H1 (cell line): Measurements from ENCODE around the gene COL11A2. TPM values are rescaled to one million over a fixed set of nuclear protein-coding genes. Genes with fewer than 3 reads are reported as not detected.

Experiments used
- CTCF ChIA-PET: fragments of 300-600 bp; sonication (Branson Sonifier 250); formaldehyde crosslinking; loops from one replicate; lab custom pipeline; 2021; ENCODE audit not compliant: partially characterized antibody; lab: Charles Lee
- POLR2A ChIA-PET: fragments of 300-600 bp; sonication (Branson Sonifier 250); formaldehyde crosslinking; loops from one replicate; lab custom pipeline; 2021; ENCODE audit warnings: inconsistent platforms; ENCODE audit not compliant: partially characterized antibody; lab: Charles Lee
- DNase-seq, 2 experiments: peaks; one replicate each; pipeline versions ENCODE4 v3.0.0 to v3.0.0-alpha.2; 2010 to 2022; ENCODE audit warnings: low spot score in 2 of 2, low read depth in 1 of 2, mixed read lengths in 1 of 2
- FAIRE-seq: peaks from 2 replicates; lab custom pipeline; 2011; peaks lifted over from hg19 to GRCh38; lab: Jason Lieb, UNC
- H2AFZ ChIP-seq: 2 replicates; pipeline ENCODE4 v1.8.1; 2012; ENCODE audit warnings: low read length, inconsistent platforms
- H2AK5ac ChIP-seq: 2 replicates; pipeline ENCODE4 v1.6.1; 2013; ENCODE audit warnings: low read depth, low read length
- H2BK120ac ChIP-seq: replicated peaks from 2 replicates; pipeline ENCODE3; 2013; ENCODE audit warnings: low read depth, low read length, inconsistent platforms
- H2BK12ac ChIP-seq: 2 replicates; pipeline ENCODE4 v1.6.1; 2013; ENCODE audit warnings: low read depth, low read length
- H2BK15ac ChIP-seq: 2 replicates; pipeline ENCODE4 v1.6.1; 2013; ENCODE audit warnings: low read length
- H2BK20ac ChIP-seq: 2 replicates; pipeline ENCODE4 v1.6.1; 2013; ENCODE audit warnings: low read length
- H2BK5ac ChIP-seq: 2 replicates; pipeline ENCODE4 v1.6.1; 2013; ENCODE audit warnings: low read depth, low read length
- H3K14ac ChIP-seq: 2 replicates; pipeline ENCODE4 v1.6.1; 2013; ENCODE audit warnings: inconsistent platforms; ENCODE audit not compliant: insufficient read length
- H3K18ac ChIP-seq: 2 replicates; pipeline ENCODE4 v1.6.1; 2013; ENCODE audit warnings: low read length; ENCODE audit errors: extremely low read depth
- H3K23ac ChIP-seq: 2 replicates; pipeline ENCODE4 v1.6.1; 2013; ENCODE audit warnings: inconsistent platforms; ENCODE audit not compliant: insufficient read length
- H3K23me2 ChIP-seq: 2 replicates; pipeline ENCODE4 v1.6.1; 2013; ENCODE audit warnings: low read depth, low read length
- H3K27ac ChIP-seq: 2 replicates; pipeline ENCODE4 v1.6.1; 2011; ENCODE audit warnings: low read depth, low read length, inconsistent platforms
- H3K27me3 ChIP-seq, 4 experiments: replicated peaks in 1 of 4; 1 replicate in 1 of 4; 2 replicates in 3 of 4; pipeline versions ENCODE4 v1.6.1 to v1.8.1; 2011 to 2013; ENCODE audit warnings: low read length in 3 of 4, mild to moderate bottlenecking in 3 of 4, inconsistent platforms in 2 of 4, mixed read lengths in 2 of 4, moderate library complexity in 1 of 4; ENCODE audit not compliant: control insufficient read depth in 3 of 4, insufficient read depth in 3 of 4; ENCODE audit errors: extremely low read depth in 1 of 4
- H3K36me3 ChIP-seq, 4 experiments: 2 replicates each; pipeline versions ENCODE4 v1.6.1 to v1.8.1; 2011 to 2013; ENCODE audit warnings: mild to moderate bottlenecking in 4 of 4, low read length in 3 of 4, moderate library complexity in 2 of 4, control low read depth in 1 of 4, inconsistent platforms in 1 of 4; ENCODE audit not compliant: insufficient read depth in 4 of 4, control insufficient read depth in 2 of 4
- H3K4ac ChIP-seq: replicated peaks from 2 replicates; pipeline ENCODE3; 2013; ENCODE audit warnings: low read length, low read depth, mixed read lengths, inconsistent platforms; ENCODE audit not compliant: insufficient read length
- H3K4me1 ChIP-seq, 4 experiments: replicated peaks in 1 of 4; 1 replicate in 1 of 4; 2 replicates in 3 of 4; pipeline versions ENCODE4 v1.6.1 to v1.8.1; 2011 to 2013; ENCODE audit warnings: low read length in 3 of 4, inconsistent platforms in 2 of 4, mixed read lengths in 1 of 4; ENCODE audit not compliant: insufficient read depth in 4 of 4, control insufficient read depth in 3 of 4
- H3K4me2 ChIP-seq, 2 experiments: 2 replicates each; pipeline versions ENCODE4 v1.6.1 to v1.8.1; 2011 to 2013; ENCODE audit warnings: low read depth in 2 of 2, low read length in 2 of 2, control low read depth in 1 of 2, inconsistent platforms in 1 of 2, mild to moderate bottlenecking in 1 of 2; ENCODE audit not compliant: insufficient read depth in 1 of 2
- H3K4me3 ChIP-seq, 4 experiments: fragments of 200-600, 300-600 bp in 1 of 4; sonication (generic), shearing (Covaris generic), sonication (Bioruptor Twin) in 1 of 4; 2 replicates each; pipeline versions ENCODE4 v1.5.1 to v1.8.1; 2011 to 2016; ENCODE audit warnings: low read length in 4 of 4, low read depth in 3 of 4, control low read depth in 2 of 4, inconsistent platforms in 2 of 4, mild to moderate bottlenecking in 2 of 4, mixed read lengths in 1 of 4, moderate library complexity in 1 of 4; ENCODE audit not compliant: insufficient read depth in 2 of 4; ENCODE audit errors: extremely low read depth in 1 of 4
- H3K56ac ChIP-seq: replicated peaks from 2 replicates; pipeline ENCODE3; 2013; ENCODE audit warnings: low read depth, mild to moderate bottlenecking, mixed read lengths, low read length, inconsistent platforms; ENCODE audit not compliant: insufficient read length
- H3K79me1 ChIP-seq: 2 replicates; pipeline ENCODE4 v1.6.1; 2013; ENCODE audit warnings: low read depth, low read length, control low read depth
- H3K79me2 ChIP-seq, 2 experiments: 2 replicates each; pipeline versions ENCODE4 v1.6.1 to v1.8.1; 2012 to 2013; ENCODE audit warnings: low read length in 2 of 2, mild to moderate bottlenecking in 2 of 2, inconsistent platforms in 1 of 2; ENCODE audit not compliant: insufficient read depth in 2 of 2, control insufficient read depth in 1 of 2
- H3K9ac ChIP-seq, 4 experiments: replicated peaks in 1 of 4; 1 replicate in 1 of 4; 2 replicates in 3 of 4; pipeline versions ENCODE4 v1.6.1 to v1.8.1; 2011 to 2013; ENCODE audit warnings: low read depth in 3 of 4, low read length in 3 of 4, control low read depth in 2 of 4, mild to moderate bottlenecking in 2 of 4, moderate library complexity in 2 of 4, inconsistent platforms in 1 of 4; ENCODE audit errors: extremely low read depth in 1 of 4
- H3K9me3 ChIP-seq, 2 experiments: 2 replicates each; pipeline versions ENCODE4 v1.6.1 to v1.8.1; 2012 to 2013; ENCODE audit warnings: mild to moderate bottlenecking in 2 of 2, moderate library complexity in 2 of 2, control low read depth in 1 of 2, inconsistent platforms in 1 of 2, low read depth in 1 of 2, low read length in 1 of 2, mixed read lengths in 1 of 2; ENCODE audit not compliant: insufficient read depth in 2 of 2
- H4K20me1 ChIP-seq, 2 experiments: replicated peaks in 1 of 2; 2 replicates each; pipeline versions ENCODE3 to v1.8.1; 2011 to 2013; ENCODE audit warnings: inconsistent platforms in 2 of 2, low read length in 2 of 2, mild to moderate bottlenecking in 1 of 2; ENCODE audit not compliant: insufficient read depth in 2 of 2, control insufficient read depth in 1 of 2
- H4K5ac ChIP-seq: 2 replicates; pipeline ENCODE4 v1.6.1; 2013; ENCODE audit warnings: low read length, low read depth, mixed read lengths, inconsistent platforms; ENCODE audit not compliant: insufficient read length
- H4K8ac ChIP-seq: 2 replicates; pipeline ENCODE4 v1.8.0; 2013; ENCODE audit warnings: mild to moderate bottlenecking, moderate library complexity, low read length, inconsistent platforms; ENCODE audit not compliant: insufficient read depth; ENCODE audit errors: extremely low read depth
- H4K91ac ChIP-seq: replicated peaks from 2 replicates; pipeline ENCODE3; 2013; ENCODE audit warnings: low read length, mixed read lengths, inconsistent platforms; ENCODE audit not compliant: insufficient read length
- BACH1 ChIP-seq: IDR thresholded peaks from 2 replicates; pipeline ENCODE4 v1.6.1; 2012; ENCODE audit warnings: low read length, improper control_type of control experiment
- CREB1 ChIP-seq: IDR thresholded peaks from 2 replicates; pipeline ENCODE4 v1.6.1; 2012; ENCODE audit warnings: inconsistent platforms
- GTF2F1 ChIP-seq: IDR thresholded peaks from 2 replicates; pipeline ENCODE4 v1.6.1; 2012; ENCODE audit warnings: low read depth, low read length, improper control_type of control experiment, borderline replicate concordance
- HDAC6 ChIP-seq: IDR thresholded peaks from one replicate; pipeline ENCODE4 v1.7.1; 2012; ENCODE audit warnings: low read depth, mild to moderate bottlenecking, inconsistent platforms, low read length, moderate library complexity
- JUND ChIP-seq: IDR thresholded peaks from 2 replicates; pipeline ENCODE4 v1.6.1; 2011; ENCODE audit warnings: mild to moderate bottlenecking, improper control_type of control experiment, low read length
- RNF2 ChIP-seq: fragments of 200-900, 300-1000 bp; sonication (generic); IDR thresholded peaks from 2 replicates; pipeline ENCODE4 v1.7.1; 2016; ENCODE audit warnings: borderline replicate concordance, low read depth, mild to moderate bottlenecking, antibody characterized with exemption, low read length; ENCODE audit not compliant: poor library complexity, severe bottlenecking; ENCODE audit errors: missing control alignments
- SIX5 ChIP-seq: IDR thresholded peaks from 2 replicates; pipeline ENCODE4 v1.6.1; 2011; ENCODE audit warnings: mild to moderate bottlenecking, low read depth, low read length
- SP1 ChIP-seq: IDR thresholded peaks from 2 replicates; pipeline ENCODE4 v1.6.1; 2011; ENCODE audit warnings: low read depth, low read length
- TAF1 ChIP-seq: IDR thresholded peaks from 2 replicates; pipeline ENCODE4 v1.6.1; 2011; ENCODE audit warnings: mild to moderate bottlenecking, low read depth, low read length
- WGBS, 2 experiments: shearing (Covaris generic) in 1 of 2; methylation state at CpG; one replicate each; pipeline versions ENCODE4 v1.1.6 to v1.1.7; 2013 to 2015; ENCODE audit warnings: low lambda C conversion rate in 2 of 2, mixed read lengths in 2 of 2, inconsistent platforms in 1 of 2, low coverage in 1 of 2, missing lambda C conversion rate in 1 of 2; ENCODE audit not compliant: insufficient replicate concordance in 2 of 2, insufficient coverage in 1 of 2, insufficient read length in 1 of 2; ENCODE audit errors: extremely low coverage in 1 of 2, missing lambda C conversion rate in 1 of 2; 5-methylcytosine and 5-hydroxymethylcytosine counted together
- polyA plus RNA-seq, 7 experiments: library from polyadenylated mRNA; depleted of rRNA in 3 of 7; stranded (reverse) in 5 of 7; unstranded in 2 of 7; fragments of >200 nt in 5 of 7; fragments of 200-250 nt in 2 of 7; gene quantifications; 1 replicate in 5 of 7; 2 replicates in 1 of 7; 4 replicates in 1 of 7; pipeline versions ENCODE4 v1.2.1 to v1.2.3, GENCODE V29; 2011 to 2013; ENCODE audit warnings: missing spikeins in 2 of 7, mixed read lengths in 2 of 7
- total RNA-seq: library from RNA; stranded (reverse); fragmentation: NEBNext Ultra II Directional; extraction: Animal tissue kit (Norgen Biotek cat#: 25700); gene quantifications from 2 replicates; pipeline ENCODE4 v1.2.1, GENCODE V29; 2021

The COL11A2 gene
- total and polyA plus RNA-seq, 2 of the 8 experiments (the other 6 are each of a cell fraction or from before 2014, with no cell fraction given), result 2.8 to 3.8 TPM

DNA sequence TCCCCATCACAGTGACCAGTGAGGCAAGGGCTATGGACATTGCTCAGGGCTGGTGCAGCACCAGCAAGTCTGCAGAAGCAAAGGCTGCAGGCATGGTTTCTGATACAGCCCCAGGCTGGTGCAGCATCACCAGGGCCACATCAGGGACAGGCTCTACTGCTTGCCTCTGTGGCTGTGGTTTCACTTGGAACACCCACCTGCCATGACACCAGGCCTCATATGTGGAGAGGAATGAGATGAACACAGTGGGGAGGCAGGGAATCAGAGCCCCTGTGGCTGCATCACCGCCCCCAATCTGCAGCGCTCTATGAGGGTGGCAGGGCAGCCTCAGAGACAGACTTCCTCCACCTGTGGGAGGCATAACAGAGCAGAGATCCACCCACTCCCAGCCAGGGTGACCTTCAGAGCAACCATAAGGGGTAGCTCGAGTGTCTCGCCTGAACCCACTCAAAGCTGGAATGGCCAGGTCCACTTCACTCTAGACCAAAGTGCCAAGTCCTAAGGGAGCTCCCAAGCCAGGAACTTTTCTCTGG, 23.9 kb upstream of the COL11A2 start:
- no peak overlapping the region for H2BK5ac ChIP-seq
- no peak overlapping the region for H3K4me2 ChIP-seq
- no peak overlapping the region for H3K4me3 ChIP-seq
- H4K20me1 ChIP-seq, result peaks cover 2 to 6% of the 10 kb centered on the region in 2 experiments
- FAIRE-seq (no peak), DNase-seq (no peak)
- H4K5ac ChIP-seq, result no peak overlapping the region
- H2BK20ac ChIP-seq, result no peak overlapping the region
- H3K36me3 ChIP-seq, result peaks cover 0 to 2% (median 0%) of the 10 kb centered on the region in 4 experiments; a peak in 1 of 8 replicates
- no peak overlapping the region for H4K91ac ChIP-seq
- no peak overlapping the region for H2BK15ac ChIP-seq
- no peak overlapping the region for H3K56ac ChIP-seq
- H3K9ac ChIP-seq, result no peak overlapping the region
- ChIA-PET POLR2A (interaction anchor here (1.1 kb wide), 1 partner anchor 32 kb away, joined by 3 read pairs; no protein-coding TSS in a partner anchor), CTCF (interaction anchor here (0.6 to 2.3 kb wide), 5 partner anchors 11 to 30 kb away, joined by 3 to 6 read pairs (median 3); partner anchors contain the start of gene HSD17B8)
- no peak overlapping the region for H3K14ac ChIP-seq
- 94% methylated on average over 4 of the region's 4 CpGs; no CpG with 5 or more reads in 1 of the 2 experiments for WGBS, 2 experiments
- no peak overlapping the region for H2AK5ac ChIP-seq
- no peak overlapping the region for H3K18ac ChIP-seq
- H3K23me2 ChIP-seq, result peaks cover 11% of the 10 kb centered on the region; the same call in 1 of the 2 replicates
- H3K4me1 ChIP-seq, result peaks cover 0 to 11% (median 3%) of the 10 kb centered on the region in 4 experiments; a peak in 6 of 7 replicates
- no peak overlapping the region for H3K27ac ChIP-seq
- no peak overlapping the region for H2BK12ac ChIP-seq
- H3K4ac ChIP-seq, result no peak overlapping the region
- H4K8ac ChIP-seq, result no peak overlapping the region
- H3K9me3 ChIP-seq, result no peaks in the 10 kb centered on the region
- H3K27me3 ChIP-seq, result peaks cover 39 to 86% (median 77%) of the 10 kb centered on the region in 4 experiments
- no peak overlapping the region for H3K23ac ChIP-seq
- H3K79me2 ChIP-seq, result no peaks in the 10 kb centered on the region
- no peaks in the 10 kb centered on the region for H3K79me1 ChIP-seq
- TF ChIP-seq CREB1 (no peak), RNF2 (no peak), JUND (no peak), TAF1 (no peak), HDAC6 (no peak), SP1 (no peak), BACH1 (no peak), SIX5 (no peak), GTF2F1 (no peak)
- no peak overlapping the region for H2BK120ac ChIP-seq
- H2AFZ ChIP-seq, result no peak overlapping the region
